Sigmoid colon (tissue), 7 donors: ENCODE data around the gene NUP214. TPM values are rescaled to one million over a fixed set of nuclear protein-coding genes. Genes with fewer than 3 reads are reported as not detected.

Experiments used
- DNase-seq: peaks from one replicate; pipeline ENCODE4 v3.0.0-alpha.2; 2019
- H3K27ac ChIP-seq, 4 donors: fragments of 200-600 bp; sonication (generic); one replicate each; pipeline ENCODE4 v1.5.1; 2016 to 2019; ENCODE audit warnings: mild to moderate bottlenecking in 1 of 4
- H3K27me3 ChIP-seq, 3 donors: fragments of 200-600 bp; sonication (generic); one replicate each; pipeline ENCODE4 v1.5.1; 2019; ENCODE audit warnings: mild to moderate bottlenecking in 1 of 3
- H3K36me3 ChIP-seq, 4 donors: fragments of 200-600 bp; sonication (generic); one replicate each; pipeline ENCODE4 v1.5.1; 2016 to 2019
- H3K4me1 ChIP-seq, 4 donors: fragments of 200-600 bp; sonication (generic); one replicate each; pipeline ENCODE4 v1.5.1; 2017 to 2019
- H3K4me3 ChIP-seq, 4 donors: fragments of 200-600 bp; sonication (generic); one replicate each; pipeline ENCODE4 v1.5.1; 2017 to 2019; ENCODE audit warnings: mild to moderate bottlenecking in 2 of 4, moderate library complexity in 1 of 4
- H3K9me3 ChIP-seq, 4 donors: fragments of 200-600 bp in 3 of 4; sonication (generic) in 3 of 4; one replicate each; pipeline versions ENCODE4 v1.5.1 to v1.6.1; 2013 to 2019
- EP300 ChIP-seq, 4 donors: sonication (generic); formaldehyde crosslinking; IDR thresholded peaks; one replicate each; pipeline ENCODE4 v1.6.1; 2017; ENCODE audit warnings: antibody characterized with exemption in 4 of 4
- POLR2A ChIP-seq, 2 donors: fragments of 450-650 bp; IDR thresholded peaks; one replicate each; pipeline ENCODE4 v1.6.1; 2016; ENCODE audit warnings: antibody characterized with exemption in 2 of 2, mild to moderate bottlenecking in 2 of 2, moderate library complexity in 2 of 2
- POLR2AphosphoS5 ChIP-seq, 4 donors: sonication (generic); formaldehyde crosslinking; IDR thresholded peaks; one replicate each; pipeline ENCODE4 v1.6.1; 2017; ENCODE audit warnings: antibody characterized with exemption in 4 of 4
- WGBS, 2 donors: extraction: QIAGEN DNeasy Blood & Tissue Kit; methylation state at CpG; one replicate each; pipeline ENCODE4 v1.1.7; 2013; 5-methylcytosine and 5-hydroxymethylcytosine counted together
- intact Hi-C: fragments of 100-400 bp; cut with DNase I; formaldehyde crosslinking; loops from one replicate; pipeline ENCODE4 v1.15.1; 2023
- polyA plus RNA-seq, 3 donors: library from polyadenylated mRNA; stranded (reverse); fragments of 200-250 nt; gene quantifications; one replicate each; pipeline ENCODE4 v1.2.3, GENCODE V29; 2013
- total RNA-seq, 4 donors: library from RNA; depleted of rRNA; stranded (reverse); fragments of >200 nt; gene quantifications; one replicate each; pipeline ENCODE4 v1.1.0, GENCODE V29; 2016
- TF ChIP-seq, protein P1 (sequence below), 4 experiments: fragments of 450-650 bp in 3 of 4; fragments of 200-600 bp in 1 of 4; IDR thresholded peaks; one replicate each; pipeline ENCODE4 v1.5.1; 2016 to 2019; ENCODE audit warnings: antibody characterized with exemption in 4 of 4, mild to moderate bottlenecking in 3 of 4, moderate library complexity in 2 of 4
- donor health status: healthy with polysubstance abuse.
- donor health status: Bipolar disorder and iron deficiency.
- donor health status: healthy.

NUP214 gene
- total and polyA plus RNA-seq, 7 donors: 9.2 to 87.5 (median 28.5) TPM

DNA sequence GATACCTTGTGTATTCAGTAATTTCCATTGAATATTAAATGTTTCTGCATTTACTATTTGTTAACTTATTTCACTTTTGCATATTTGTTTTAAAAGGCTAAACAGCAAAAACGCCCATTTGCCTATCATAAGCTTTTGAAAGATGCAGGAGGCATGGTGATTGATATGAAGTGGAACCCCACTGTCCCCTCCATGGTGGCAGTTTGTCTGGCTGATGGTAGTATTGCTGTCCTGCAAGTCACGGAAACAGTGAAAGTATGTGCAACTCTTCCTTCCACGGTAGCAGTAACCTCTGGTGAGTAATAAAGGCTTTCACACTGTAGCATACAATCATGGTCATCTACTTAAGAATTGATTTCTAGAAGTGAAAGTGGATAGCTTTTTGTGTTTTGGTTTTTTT lies 3.8 kb downstream of the NUP214 start:
- no peak for DNase-seq
- Histone ChIP-seq H3K36me3 (peaks cover 17 to 70% (median 54%) of the 10 kb centered on the region in 4 donors), H3K9me3 (no peaks in the 10 kb centered on the region), H3K4me3 (no peak overlapping the region), H3K27ac (no peak overlapping the region), H3K27me3 (no peaks in the 10 kb centered on the region), H3K4me1 (peaks cover 0 to 22% (median 19%) of the 10 kb centered on the region in 4 donors)
- 80 to 88% methylated on average over 3 of the region's 3 CpGs for WGBS, 2 donors
- no peak for TF ChIP-seq POLR2AphosphoS5 (IDR thresholded peaks at IDR 0.05)
- TF ChIP-seq POLR2A (IDR thresholded peaks at IDR 0.05): no peak
- TF ChIP-seq EP300 (IDR thresholded peaks at IDR 0.05): no peak
- TF ChIP-seq, protein P1, sequence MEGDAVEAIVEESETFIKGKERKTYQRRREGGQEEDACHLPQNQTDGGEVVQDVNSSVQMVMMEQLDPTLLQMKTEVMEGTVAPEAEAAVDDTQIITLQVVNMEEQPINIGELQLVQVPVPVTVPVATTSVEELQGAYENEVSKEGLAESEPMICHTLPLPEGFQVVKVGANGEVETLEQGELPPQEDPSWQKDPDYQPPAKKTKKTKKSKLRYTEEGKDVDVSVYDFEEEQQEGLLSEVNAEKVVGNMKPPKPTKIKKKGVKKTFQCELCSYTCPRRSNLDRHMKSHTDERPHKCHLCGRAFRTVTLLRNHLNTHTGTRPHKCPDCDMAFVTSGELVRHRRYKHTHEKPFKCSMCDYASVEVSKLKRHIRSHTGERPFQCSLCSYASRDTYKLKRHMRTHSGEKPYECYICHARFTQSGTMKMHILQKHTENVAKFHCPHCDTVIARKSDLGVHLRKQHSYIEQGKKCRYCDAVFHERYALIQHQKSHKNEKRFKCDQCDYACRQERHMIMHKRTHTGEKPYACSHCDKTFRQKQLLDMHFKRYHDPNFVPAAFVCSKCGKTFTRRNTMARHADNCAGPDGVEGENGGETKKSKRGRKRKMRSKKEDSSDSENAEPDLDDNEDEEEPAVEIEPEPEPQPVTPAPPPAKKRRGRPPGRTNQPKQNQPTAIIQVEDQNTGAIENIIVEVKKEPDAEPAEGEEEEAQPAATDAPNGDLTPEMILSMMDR (IDR thresholded peaks at IDR 0.05): no peak
- intact Hi-C loops: no loop called here

DNA sequence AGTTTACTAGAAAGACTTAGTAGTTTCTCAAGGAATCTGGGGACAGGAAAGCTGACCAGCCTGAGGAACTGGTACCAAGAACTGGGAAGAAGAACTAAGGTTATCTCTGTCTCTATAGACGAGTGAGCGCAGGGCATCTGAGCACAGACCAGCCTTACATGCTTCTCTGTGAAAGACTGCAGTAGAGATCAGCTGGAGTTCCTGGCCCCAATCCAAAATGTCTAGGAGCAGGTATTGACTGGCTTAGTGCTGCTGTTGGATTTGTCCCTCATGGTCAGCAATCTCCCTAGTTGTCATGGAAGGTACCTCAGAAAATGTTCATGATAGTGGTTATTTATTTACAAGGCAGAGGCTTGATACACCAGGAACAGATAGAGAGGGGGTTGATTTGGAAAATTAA lies 13.3 kb downstream of the NUP214 start:
- no peaks in the 10 kb centered on the region for H3K9me3 ChIP-seq
- no peaks in the 10 kb centered on the region for H3K27me3 ChIP-seq
- 97 to 98% methylated on average over 2 of the region's 2 CpGs for WGBS, 2 donors
- no peak overlapping the region for H3K27ac ChIP-seq
- peaks cover 42 to 99% (median 78%) of the 10 kb centered on the region in 4 donors for H3K36me3 ChIP-seq
- TF ChIP-seq POLR2AphosphoS5 (IDR thresholded peaks at IDR 0.05): no peak
- TF ChIP-seq EP300 (IDR thresholded peaks at IDR 0.05): no peak
- TF ChIP-seq, protein P1 (IDR thresholded peaks at IDR 0.05): no peak
- TF ChIP-seq POLR2A (IDR thresholded peaks at IDR 0.05): no peak
- H3K4me1 ChIP-seq: no peaks in the 10 kb centered on the region
- intact Hi-C loops: no loop called here
- H3K4me3 ChIP-seq: no peak overlapping the region
- DNase-seq: no peak

DNA sequence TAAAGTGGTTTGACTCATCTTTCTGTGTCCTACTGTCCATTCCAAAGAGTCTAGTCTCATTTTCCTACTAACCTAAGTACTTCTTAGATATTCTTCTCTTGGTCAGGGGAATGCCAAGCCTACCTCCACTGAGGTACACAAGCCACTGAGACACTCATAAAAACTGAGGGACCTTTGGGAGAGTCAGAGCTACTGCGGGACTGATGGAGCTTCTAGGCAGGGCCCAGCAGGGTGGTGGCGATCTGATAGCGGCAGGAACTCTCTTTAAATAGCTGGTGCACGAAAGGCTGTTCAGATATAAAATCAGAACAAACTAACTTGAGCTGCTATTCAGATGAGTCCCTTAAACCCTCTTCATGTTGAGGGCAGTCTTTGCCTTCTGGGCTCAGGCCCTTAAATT lies 14.7 kb downstream of the NUP214 start:
- WGBS, 2 donors: 96% methylated on average over 4 of the region's 4 CpGs
- Histone ChIP-seq H3K27ac (no peak overlapping the region), H3K27me3 (no peaks in the 10 kb centered on the region), H3K9me3 (no peaks in the 10 kb centered on the region), H3K36me3 (peaks cover 39 to 99% (median 77%) of the 10 kb centered on the region in 4 donors), H3K4me3 (no peak overlapping the region), H3K4me1 (no peaks in the 10 kb centered on the region)
- DNase-seq: no peak
- TF ChIP-seq EP300 (IDR thresholded peaks at IDR 0.05) (no peak), POLR2AphosphoS5 (IDR thresholded peaks at IDR 0.05) (no peak), POLR2A (IDR thresholded peaks at IDR 0.05) (no peak)
- TF ChIP-seq, protein P1 (IDR thresholded peaks at IDR 0.05): no peak
- intact Hi-C loops: no loop called here

DNA sequence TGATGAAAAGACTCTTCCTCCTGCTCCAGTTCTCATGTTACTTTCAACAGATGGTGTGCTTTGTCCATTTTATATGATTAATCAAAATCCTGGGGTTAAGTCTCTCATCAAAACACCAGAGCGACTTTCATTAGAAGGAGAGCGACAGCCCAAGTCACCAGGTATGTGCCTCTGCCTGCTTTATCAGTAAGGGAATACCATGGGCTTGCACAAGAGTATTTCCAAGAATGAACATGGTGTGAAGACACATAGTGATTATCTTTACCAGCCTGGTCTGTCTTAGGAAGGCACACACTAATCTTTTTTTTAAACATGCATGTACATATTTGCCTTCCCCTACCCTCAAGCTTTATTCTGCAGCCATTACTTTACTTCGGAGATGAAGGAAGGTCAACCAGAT lies 15.2 kb downstream of the NUP214 start:
- no peak for DNase-seq
- Histone ChIP-seq H3K9me3 (no peaks in the 10 kb centered on the region), H3K4me3 (no peak overlapping the region), H3K36me3 (peaks cover 37 to 99% (median 77%) of the 10 kb centered on the region in 4 donors), H3K27me3 (no peaks in the 10 kb centered on the region), H3K27ac (no peak overlapping the region), H3K4me1 (no peaks in the 10 kb centered on the region)
- WGBS, 2 donors: 94 to 99% methylated on average over 3 of the region's 3 CpGs
- TF ChIP-seq EP300 (IDR thresholded peaks at IDR 0.05): no peak
- TF ChIP-seq, protein P1 (IDR thresholded peaks at IDR 0.05): no peak
- TF ChIP-seq POLR2A (IDR thresholded peaks at IDR 0.05): no peak
- TF ChIP-seq POLR2AphosphoS5 (IDR thresholded peaks at IDR 0.05): no peak
- intact Hi-C loops: no loop called here

DNA sequence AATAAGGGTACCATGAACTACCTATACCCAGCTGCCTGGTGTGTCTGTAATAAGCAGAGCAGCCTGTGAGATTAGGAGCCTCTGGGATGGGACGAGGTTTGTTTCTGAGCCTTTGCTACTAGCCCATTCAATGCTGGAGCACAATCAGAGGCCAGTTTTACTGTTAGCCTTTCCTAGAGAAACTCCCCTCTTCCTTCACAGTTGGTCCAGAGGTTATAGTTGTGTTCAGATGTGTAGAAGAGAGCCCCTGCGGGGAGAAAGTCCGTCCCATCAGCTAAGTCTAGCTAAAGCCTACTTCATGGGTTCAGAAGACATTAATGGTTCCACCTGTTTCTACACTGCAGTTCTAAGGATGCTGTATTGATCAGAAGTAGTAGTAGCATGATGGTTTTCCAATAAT lies 16.8 kb downstream of the NUP214 start:
- DNase-seq: no peak
- Histone ChIP-seq H3K9me3 (no peaks in the 10 kb centered on the region), H3K4me1 (no peaks in the 10 kb centered on the region), H3K27ac (no peak overlapping the region), H3K27me3 (no peaks in the 10 kb centered on the region), H3K4me3 (no peak overlapping the region), H3K36me3 (peaks cover 31 to 99% (median 78%) of the 10 kb centered on the region in 4 donors)
- TF ChIP-seq POLR2A (IDR thresholded peaks at IDR 0.05) (no peak), POLR2AphosphoS5 (IDR thresholded peaks at IDR 0.05) (no peak), EP300 (IDR thresholded peaks at IDR 0.05) (no peak)
- TF ChIP-seq, protein P1 (IDR thresholded peaks at IDR 0.05): no peak
- intact Hi-C loops: no loop called here
- WGBS, 2 donors: 95 to 97% methylated on average over 3 of the region's 3 CpGs
